Chondrocyte (in vitro differentiated cells): Measurements from ENCODE around the gene RIPPLY3. TPM values are rescaled to one million over a fixed set of nuclear protein-coding genes. Genes with fewer than 3 reads are reported as not detected.
"Not testable (repeated sequence)": the region's sequence is repeated elsewhere in the genome, so short reads cannot be mapped to it uniquely, and the experiment has no call there.

Experiments
- DNase-seq: peaks from one replicate; pipeline ENCODE4 v3.0.0; 2021; ENCODE audit warnings: mixed read lengths, low spot score
- H3K27ac Mint-ChIP-seq: one replicate; pipeline ENCODE4 v1.8.0; 2021; ENCODE audit warnings: mild to moderate bottlenecking, moderate library complexity, mixed read lengths; ENCODE audit not compliant: unreplicated experiment
- H3K27me3 Mint-ChIP-seq: 2 replicates; pipeline ENCODE4 v1.8.0; 2021; ENCODE audit warnings: low read depth, mixed read lengths
- H3K36me3 Mint-ChIP-seq: 2 replicates; pipeline ENCODE4 v1.8.0; 2021; ENCODE audit warnings: low read depth, mixed read lengths
- H3K4me1 Mint-ChIP-seq: 2 replicates; pipeline ENCODE4 v1.8.0; 2021; ENCODE audit warnings: low read depth, mild to moderate bottlenecking, mixed read lengths
- H3K4me3 Mint-ChIP-seq: one replicate; pipeline ENCODE4 v1.8.0; 2021; ENCODE audit warnings: mild to moderate bottlenecking, moderate library complexity, mixed read lengths; ENCODE audit not compliant: unreplicated experiment
- H3K9me3 Mint-ChIP-seq: 2 replicates; pipeline ENCODE4 v1.8.0; 2021; ENCODE audit warnings: low read depth, mixed read lengths
- CTCF ChIP-seq: fragments of 200-600 bp; sonication (generic); IDR thresholded peaks from 2 replicates; pipeline ENCODE4 v1.5.0; 2021; ENCODE audit warnings: antibody characterized with exemption, mild to moderate bottlenecking, moderate library complexity
- total RNA-seq: library from RNA; stranded (reverse); gene quantifications from 3 replicates; pipeline ENCODE4 v1.2.1, GENCODE V29; 2021

RIPPLY3 gene
- total RNA-seq, 1 donor from 2014 or later = 0.37 TPM

- Mint-ChIP-seq H3K36me3 (peaks cover 2% of the 10 kb centered on the region), H3K4me3 (no peak overlapping the region), H3K27ac (no peak overlapping the region), H3K9me3 (no peaks in the 10 kb centered on the region), H3K4me1 (no peaks in the 10 kb centered on the region), H3K27me3 (peaks cover 6% of the 10 kb centered on the region)
- TF ChIP-seq CTCF = no peak
- no peak for DNase-seq
Observed at GRCh38 chr21:37047079-37047478, 40.6 kb downstream of the RIPPLY3 start.

- DNase-seq, H3K27ac Mint-ChIP-seq, H3K36me3 Mint-ChIP-seq, H3K4me3 Mint-ChIP-seq, H3K4me1 Mint-ChIP-seq, H3K27me3 Mint-ChIP-seq, H3K9me3 Mint-ChIP-seq: not testable (repeated sequence)
Observed at GRCh38 chr21:37049741-37050140, 43.2 kb downstream of the RIPPLY3 start.

GRCh38 chr21:37055271-37055855 is 48.9 kb downstream of the RIPPLY3 start:
- H3K36me3 Mint-ChIP-seq = no peaks in the 10 kb centered on the region
- H3K4me3 Mint-ChIP-seq = no peak overlapping the region
- no peaks in the 10 kb centered on the region for H3K27me3 Mint-ChIP-seq
- no peaks in the 10 kb centered on the region for H3K9me3 Mint-ChIP-seq
- no peak for DNase-seq
- TF ChIP-seq CTCF = no peak
- H3K4me1 Mint-ChIP-seq = peaks cover 7% of the 10 kb centered on the region
- no peak overlapping the region for H3K27ac Mint-ChIP-seq

GRCh38 chr21:37057614-37058013 is 51.1 kb downstream of the RIPPLY3 start:
- no peaks in the 10 kb centered on the region for H3K27me3 Mint-ChIP-seq
- no peak overlapping the region for H3K27ac Mint-ChIP-seq
- no peaks in the 10 kb centered on the region for H3K36me3 Mint-ChIP-seq
- peaks cover 27% of the 10 kb centered on the region for H3K4me1 Mint-ChIP-seq
- H3K4me3 Mint-ChIP-seq = no peak overlapping the region
- no peaks in the 10 kb centered on the region for H3K9me3 Mint-ChIP-seq
- TF ChIP-seq CTCF = no peak
- no peak for DNase-seq

GRCh38 chr21:37058261-37058660 is 51.8 kb downstream of the RIPPLY3 start:
- Mint-ChIP-seq H3K27ac (no peak overlapping the region), H3K27me3 (no peaks in the 10 kb centered on the region), H3K4me3 (no peak overlapping the region), H3K4me1 (peaks cover 27% of the 10 kb centered on the region), H3K36me3 (no peaks in the 10 kb centered on the region), H3K9me3 (no peaks in the 10 kb centered on the region)
- TF ChIP-seq CTCF = no peak
- no peak for DNase-seq

- Mint-ChIP-seq H3K4me3 (no peak overlapping the region), H3K4me1 (peaks cover 27% of the 10 kb centered on the region), H3K36me3 (no peaks in the 10 kb centered on the region), H3K9me3 (no peaks in the 10 kb centered on the region), H3K27ac (peak overlapping the region; percentile 78), H3K27me3 (no peaks in the 10 kb centered on the region)
- TF ChIP-seq CTCF = no peak
- DNase-seq = no peak
Observed at GRCh38 chr21:37059181-37059580, 52.7 kb downstream of the RIPPLY3 start.
